GM23338 (cell line): Measurements from ENCODE around the gene MTARC1. TPM values are rescaled to one million over a fixed set of nuclear protein-coding genes. Genes with fewer than 3 reads are reported as not detected.

Experiments used
- ATAC-seq: fragments of 200-7000 bp; cut with Tn5 transposase; 3 replicates; pipeline ENCODE4 v1.9.1; 2020
- DNase-seq: peaks from one replicate; pipeline ENCODE4 v3.0.0-alpha.2; 2015; ENCODE audit warnings: low spot score
- H2AFZ ChIP-seq: fragments of 200-600 bp; sonication (generic); 2 replicates; pipeline ENCODE4 v1.8.0; 2016; ENCODE audit warnings: antibody characterized with exemption, mild to moderate bottlenecking, moderate library complexity
- H3F3A ChIP-seq: fragments of 200-600 bp; sonication (generic); replicated peaks from 2 replicates; pipeline ENCODE4 v1.8.0; 2017; ENCODE audit warnings: antibody characterized with exemption, mixed run types, low read depth
- H3K27ac ChIP-seq: fragments of 200-600 bp; sonication (generic); 2 replicates; pipeline ENCODE4 v1.6.1; 2016; ENCODE audit warnings: low read depth
- H3K27me3 ChIP-seq: fragments of 200-600 bp; sonication (generic); 2 replicates; pipeline ENCODE4 v1.8.0; 2016; ENCODE audit warnings: mild to moderate bottlenecking, mixed run types, moderate library complexity; ENCODE audit not compliant: insufficient read depth
- H3K36me3 ChIP-seq: fragments of 200-600 bp; sonication (generic); 2 replicates; pipeline ENCODE4 v1.8.0; 2016; ENCODE audit warnings: mild to moderate bottlenecking; ENCODE audit not compliant: insufficient read depth
- H3K4me1 ChIP-seq: fragments of 200-600 bp; sonication (generic); 2 replicates; pipeline ENCODE4 v1.8.0; 2016; ENCODE audit warnings: mild to moderate bottlenecking, moderate library complexity; ENCODE audit not compliant: insufficient read depth
- H3K4me2 ChIP-seq: fragments of 200-600 bp; sonication (generic); 2 replicates; pipeline ENCODE4 v1.7.1; 2017; ENCODE audit warnings: mixed run types
- H3K4me3 ChIP-seq: fragments of 200-600 bp; sonication (generic); 2 replicates; pipeline ENCODE4 v1.6.1; 2016; ENCODE audit warnings: mixed run types
- H3K79me2 ChIP-seq: fragments of 200-600 bp; sonication (generic); replicated peaks from 2 replicates; pipeline ENCODE4 v1.8.0; 2017; ENCODE audit warnings: mild to moderate bottlenecking; ENCODE audit not compliant: insufficient read depth
- H3K9me2 ChIP-seq: fragments of 200-600 bp; sonication (generic); 2 replicates; pipeline ENCODE4 v1.8.0; 2017; ENCODE audit not compliant: insufficient read depth
- H4K20me1 ChIP-seq: fragments of 200-600 bp; sonication (generic); replicated peaks from 2 replicates; pipeline ENCODE4 v1.8.0; 2017; ENCODE audit warnings: mild to moderate bottlenecking; ENCODE audit not compliant: insufficient read depth
- H3K27ac Mint-ChIP-seq: 2 replicates; pipeline ENCODE4 v1.8.0; 2020; ENCODE audit warnings: inconsistent platforms, mild to moderate bottlenecking, moderate library complexity, mixed read lengths
- H3K27me3 Mint-ChIP-seq: 3 replicates; pipeline ENCODE4 v1.8.0; 2022; ENCODE audit warnings: low read depth, mild to moderate bottlenecking, moderate library complexity, mixed read lengths, inconsistent platforms; ENCODE audit not compliant: insufficient read depth, poor library complexity
- H3K36me3 Mint-ChIP-seq: 3 replicates; pipeline ENCODE4 v1.8.0; 2021; ENCODE audit warnings: low read depth, mild to moderate bottlenecking, inconsistent platforms, moderate library complexity, mixed read lengths
- H3K4me1 Mint-ChIP-seq: 3 replicates; pipeline ENCODE4 v1.8.0; 2020; ENCODE audit warnings: mild to moderate bottlenecking, inconsistent platforms, mixed read lengths
- H3K4me3 Mint-ChIP-seq: 3 replicates; pipeline ENCODE4 v1.8.0; 2021; ENCODE audit warnings: moderate library complexity, mild to moderate bottlenecking, inconsistent platforms, mixed read lengths
- H3K9me3 Mint-ChIP-seq: 3 replicates; pipeline ENCODE4 v1.8.0; 2020; ENCODE audit warnings: moderate library complexity, mild to moderate bottlenecking, inconsistent platforms, mixed read lengths
- ETS1 ChIP-seq: IDR thresholded peaks from 2 replicates; pipeline ENCODE4 v1.6.1; 2016; ENCODE audit warnings: antibody characterized with exemption
- EZH2 ChIP-seq: fragments of 200-600 bp; sonication (generic); IDR thresholded peaks from one replicate; pipeline ENCODE4 v1.8.0; 2017; ENCODE audit warnings: antibody characterized with exemption, mild to moderate bottlenecking, low read depth; ENCODE audit not compliant: unreplicated experiment
- EZH2phosphoT487 ChIP-seq: fragments of 200-600 bp; sonication (generic); IDR thresholded peaks from one replicate; pipeline ENCODE4 v1.8.1; 2018; ENCODE audit warnings: antibody characterized with exemption; ENCODE audit not compliant: unreplicated experiment
- NANOG ChIP-seq: IDR thresholded peaks from 2 replicates; pipeline ENCODE4 v1.6.1; 2016; ENCODE audit warnings: antibody characterized with exemption, borderline replicate concordance
- POLR2AphosphoS5 ChIP-seq: IDR thresholded peaks from 2 replicates; pipeline ENCODE4 v1.6.1; 2016; ENCODE audit warnings: antibody characterized with exemption, low read depth
- STAT1 ChIP-seq: IDR thresholded peaks from one replicate; pipeline ENCODE4 v1.6.1; 2016; ENCODE audit warnings: antibody characterized with exemption; ENCODE audit not compliant: unreplicated experiment
- ZNF114 ChIP-seq: fragments of 250-450 bp; sonication (Bioruptor Pico); IDR thresholded peaks from 2 replicates; pipeline ENCODE4 v1.5.0; 2020; ENCODE audit warnings: mild to moderate bottlenecking, moderate library complexity
- ZNF331 ChIP-seq: fragments of 250-450 bp; sonication (Bioruptor Pico); IDR thresholded peaks from 2 replicates; pipeline ENCODE4 v1.5.0; 2020; ENCODE audit warnings: low read depth, mild to moderate bottlenecking, moderate library complexity
- polyA plus RNA-seq: library from polyadenylated mRNA; unstranded; fragments of >200 nt; fragmentation: Nextera tagmentation; extraction: Ambion mirVana; gene quantifications from 2 replicates; pipeline ENCODE4 v1.2.1, GENCODE V29; 2016
- total RNA-seq: library from RNA; depleted of rRNA; stranded (reverse); fragments of >200 nt; shearing (Covaris generic); gene quantifications from 2 replicates; pipeline ENCODE4 v1.2.3, GENCODE V29; 2014
- TF ChIP-seq, protein P1 (sequence below): IDR thresholded peaks from one replicate; pipeline ENCODE4 v1.6.1; 2018; ENCODE audit warnings: antibody characterized with exemption; ENCODE audit not compliant: unreplicated experiment
- TF ChIP-seq, protein P2 (sequence below), 2 experiments: fragments of 200-600 bp in 1 of 2; sonication (generic) in 1 of 2; conservative IDR thresholded peaks; 2 replicates each; pipeline versions ENCODE4 v1.5.1 to v1.6.1; 2016 to 2017; ENCODE audit warnings: antibody characterized with exemption in 2 of 2, low read depth in 2 of 2, mild to moderate bottlenecking in 2 of 2, moderate library complexity in 1 of 2

The MTARC1 gene
- total and polyA plus RNA-seq, 2 experiments from 2014 or later, result 33.9 to 34.6 TPM

DNA sequence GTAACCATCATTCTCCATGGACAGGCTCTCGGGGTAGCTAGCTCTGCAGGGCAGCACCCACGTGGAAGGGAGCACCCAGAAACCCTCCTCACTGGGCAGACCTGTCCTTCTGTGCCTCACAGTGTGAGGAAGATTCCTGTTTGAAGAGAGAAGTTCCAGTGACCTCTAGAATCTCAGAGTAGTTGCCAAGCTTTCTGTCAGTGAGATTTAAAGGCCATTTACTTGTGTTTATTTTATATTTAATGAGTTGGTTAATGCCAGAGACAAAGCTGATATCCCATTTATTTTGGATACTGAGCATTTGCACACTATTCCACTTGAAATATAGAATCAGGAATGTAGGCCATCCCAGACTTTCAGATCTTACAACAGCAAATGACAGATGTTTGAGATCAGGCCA, 28.7 kb downstream of the MTARC1 start (continued):
- TF ChIP-seq, protein P1, sequence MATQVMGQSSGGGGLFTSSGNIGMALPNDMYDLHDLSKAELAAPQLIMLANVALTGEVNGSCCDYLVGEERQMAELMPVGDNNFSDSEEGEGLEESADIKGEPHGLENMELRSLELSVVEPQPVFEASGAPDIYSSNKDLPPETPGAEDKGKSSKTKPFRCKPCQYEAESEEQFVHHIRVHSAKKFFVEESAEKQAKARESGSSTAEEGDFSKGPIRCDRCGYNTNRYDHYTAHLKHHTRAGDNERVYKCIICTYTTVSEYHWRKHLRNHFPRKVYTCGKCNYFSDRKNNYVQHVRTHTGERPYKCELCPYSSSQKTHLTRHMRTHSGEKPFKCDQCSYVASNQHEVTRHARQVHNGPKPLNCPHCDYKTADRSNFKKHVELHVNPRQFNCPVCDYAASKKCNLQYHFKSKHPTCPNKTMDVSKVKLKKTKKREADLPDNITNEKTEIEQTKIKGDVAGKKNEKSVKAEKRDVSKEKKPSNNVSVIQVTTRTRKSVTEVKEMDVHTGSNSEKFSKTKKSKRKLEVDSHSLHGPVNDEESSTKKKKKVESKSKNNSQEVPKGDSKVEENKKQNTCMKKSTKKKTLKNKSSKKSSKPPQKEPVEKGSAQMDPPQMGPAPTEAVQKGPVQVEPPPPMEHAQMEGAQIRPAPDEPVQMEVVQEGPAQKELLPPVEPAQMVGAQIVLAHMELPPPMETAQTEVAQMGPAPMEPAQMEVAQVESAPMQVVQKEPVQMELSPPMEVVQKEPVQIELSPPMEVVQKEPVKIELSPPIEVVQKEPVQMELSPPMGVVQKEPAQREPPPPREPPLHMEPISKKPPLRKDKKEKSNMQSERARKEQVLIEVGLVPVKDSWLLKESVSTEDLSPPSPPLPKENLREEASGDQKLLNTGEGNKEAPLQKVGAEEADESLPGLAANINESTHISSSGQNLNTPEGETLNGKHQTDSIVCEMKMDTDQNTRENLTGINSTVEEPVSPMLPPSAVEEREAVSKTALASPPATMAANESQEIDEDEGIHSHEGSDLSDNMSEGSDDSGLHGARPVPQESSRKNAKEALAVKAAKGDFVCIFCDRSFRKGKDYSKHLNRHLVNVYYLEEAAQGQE, result no peak
- TF ChIP-seq EZH2phosphoT487, result no peak
- no peak for TF ChIP-seq ZNF114 (CRISPR knock-in tag)
- no peak for TF ChIP-seq POLR2AphosphoS5
- no peak for TF ChIP-seq STAT1

- H3K4me3 ChIP-seq, result no peak overlapping the region
- Mint-ChIP-seq H3K27ac (no peak overlapping the region), H3K4me1 (peaks cover 10% of the 10 kb centered on the region; the same call in 2 of the 3 replicates), H3K9me3 (no peaks in the 10 kb centered on the region; the same call in 2 of the 3 replicates), H3K4me3 (no peak overlapping the region), H3K36me3 (peaks cover 64% of the 10 kb centered on the region), H3K27me3 (peaks cover 9% of the 10 kb centered on the region)
- no peak overlapping the region for H3K4me2 ChIP-seq
- H4K20me1 ChIP-seq, result no peaks in the 10 kb centered on the region
- H2AFZ ChIP-seq, result no peak overlapping the region
- no peaks in the 10 kb centered on the region for H3F3A ChIP-seq
- ATAC-seq, result no peak; the same call in 2 of the 3 replicates
- no peaks in the 10 kb centered on the region for H3K27me3 ChIP-seq
- H3K4me1 ChIP-seq, result no peaks in the 10 kb centered on the region; the same call in 1 of the 2 replicates
- DNase-seq, result no peak
- no peak overlapping the region for H3K27ac ChIP-seq
- H3K9me2 ChIP-seq, result no peaks in the 10 kb centered on the region
- no peaks in the 10 kb centered on the region for H3K79me2 ChIP-seq
- peaks cover 7% of the 10 kb centered on the region for H3K36me3 ChIP-seq
- no peak for TF ChIP-seq STAT1
- no peak for TF ChIP-seq EZH2
- TF ChIP-seq ZNF331 (CRISPR knock-in tag), result no peak
- TF ChIP-seq NANOG, result no peak
- TF ChIP-seq ETS1, result no peak
- TF ChIP-seq, protein P2, sequence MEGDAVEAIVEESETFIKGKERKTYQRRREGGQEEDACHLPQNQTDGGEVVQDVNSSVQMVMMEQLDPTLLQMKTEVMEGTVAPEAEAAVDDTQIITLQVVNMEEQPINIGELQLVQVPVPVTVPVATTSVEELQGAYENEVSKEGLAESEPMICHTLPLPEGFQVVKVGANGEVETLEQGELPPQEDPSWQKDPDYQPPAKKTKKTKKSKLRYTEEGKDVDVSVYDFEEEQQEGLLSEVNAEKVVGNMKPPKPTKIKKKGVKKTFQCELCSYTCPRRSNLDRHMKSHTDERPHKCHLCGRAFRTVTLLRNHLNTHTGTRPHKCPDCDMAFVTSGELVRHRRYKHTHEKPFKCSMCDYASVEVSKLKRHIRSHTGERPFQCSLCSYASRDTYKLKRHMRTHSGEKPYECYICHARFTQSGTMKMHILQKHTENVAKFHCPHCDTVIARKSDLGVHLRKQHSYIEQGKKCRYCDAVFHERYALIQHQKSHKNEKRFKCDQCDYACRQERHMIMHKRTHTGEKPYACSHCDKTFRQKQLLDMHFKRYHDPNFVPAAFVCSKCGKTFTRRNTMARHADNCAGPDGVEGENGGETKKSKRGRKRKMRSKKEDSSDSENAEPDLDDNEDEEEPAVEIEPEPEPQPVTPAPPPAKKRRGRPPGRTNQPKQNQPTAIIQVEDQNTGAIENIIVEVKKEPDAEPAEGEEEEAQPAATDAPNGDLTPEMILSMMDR (conservative IDR thresholded peaks at IDR 0.05; ENCODE audit: low read depth in 2 of 2), result no peak
- TF ChIP-seq, protein P1, result no peak
Observed at GRCh38 chr1:220817907-220818306, 31.2 kb downstream of the MTARC1 start.
